Body of pancreas (tissue), 4 donors: ENCODE results near the gene PLCZ1.
"Not testable (repeated sequence)": the region's sequence is repeated elsewhere in the genome, so short reads cannot be mapped to it uniquely, and the experiment has no call there.

Experiments used
- CTCF ChIP-seq, 7 experiments: fragments of 450-650 bp in 4 of 7; fragments of 200-600 bp in 3 of 7; sonication (generic) in 3 of 7; IDR thresholded peaks; one replicate each; pipeline ENCODE4 v1.5.1; 2016 to 2019; ENCODE audit warnings: antibody characterized with exemption in 7 of 7
- POLR2A ChIP-seq, 3 donors: fragments of 450-650 bp; IDR thresholded peaks; one replicate each; pipeline ENCODE4 v1.6.1; 2016; ENCODE audit warnings: antibody characterized with exemption in 3 of 3, mild to moderate bottlenecking in 2 of 3

- TF ChIP-seq POLR2A, CTCF (IDR thresholded peaks at IDR 0.05): not testable (repeated sequence)
Measured at GRCh38 chr12:18766479-18766878, 28.7 kb upstream of the PLCZ1 start.
